Activated T-cell treated with anti-CD3 and anti-CD28 coated beads, Interleukin-2, amount 50 U/mL, for 72 hours (primary cell): ENCODE measurements around the gene KCNA4. TPM values are rescaled to one million over a fixed set of nuclear protein-coding genes. Genes with fewer than 3 reads are reported as not detected.
"Not testable (repeated sequence)": the region's sequence is repeated elsewhere in the genome, so short reads cannot be mapped to it uniquely, and the experiment has no call there.

Experiments
- ATAC-seq, 2 donors: fragments of 150-1000 bp; cut with Tn5 transposase; replicated peaks in 1 of 2; 2 replicates each; pipeline ENCODE4 v1.10.0; 2021; ENCODE audit warnings: moderate library complexity in 2 of 2, mild to moderate bottlenecking in 1 of 2
- DNase-seq, 2 donors: peaks; one replicate each; pipeline ENCODE4 v3.0.0; 2021 to 2022; ENCODE audit warnings: mixed read lengths in 1 of 2
- H3K27ac Mint-ChIP-seq: one replicate; pipeline ENCODE4 v1.8.0; 2022; ENCODE audit warnings: mild to moderate bottlenecking, moderate library complexity, mixed read lengths
- H3K27me3 Mint-ChIP-seq: one replicate; pipeline ENCODE4 v1.8.0; 2022; ENCODE audit warnings: low read depth, mixed read lengths
- H3K36me3 Mint-ChIP-seq, 2 donors: one replicate each; pipeline ENCODE4 v1.8.0; 2022; ENCODE audit warnings: mixed read lengths in 2 of 2, mild to moderate bottlenecking in 1 of 2; ENCODE audit not compliant: insufficient read depth in 2 of 2
- H3K4me1 Mint-ChIP-seq: one replicate; pipeline ENCODE4 v1.8.0; 2022; ENCODE audit warnings: low read depth, mixed read lengths
- H3K4me3 Mint-ChIP-seq, 2 donors: one replicate each; pipeline ENCODE4 v1.8.0; 2022; ENCODE audit warnings: mild to moderate bottlenecking in 2 of 2, mixed read lengths in 2 of 2, moderate library complexity in 2 of 2
- H3K9me3 Mint-ChIP-seq, 2 donors: one replicate each; pipeline ENCODE4 v1.8.0; 2022; ENCODE audit warnings: mixed read lengths in 2 of 2
- total RNA-seq, 2 donors: library from RNA; stranded (reverse); gene quantifications; one replicate each; pipeline ENCODE4 v1.2.3, GENCODE V29; 2022

Gene KCNA4
- not detected for total RNA-seq

GRCh38 chr11:30016588-30017363 lies at the start of gene KCNA4:
KCNA4 (minus strand) TSS chr11:30017030; CDS start chr11:30012678, 4,352 bp downstream.
- ATAC-seq (no peak), DNase-seq (peak in 1 of 2 donors; percentile 1)

GRCh38 chr11:30062103-30062502 lies 45.3 kb upstream of the KCNA4 start:
- H3K27ac Mint-ChIP-seq: no peak overlapping the region
- H3K36me3 Mint-ChIP-seq: peaks cover 2 to 5% of the 10 kb centered on the region in 2 donors
- H3K4me3 Mint-ChIP-seq: no peak overlapping the region
- H3K4me1 Mint-ChIP-seq: no peaks in the 10 kb centered on the region
- H3K9me3 Mint-ChIP-seq: peaks cover 13 to 19% of the 10 kb centered on the region in 2 donors
- ATAC-seq: no peak
- DNase-seq: no peak
- no peaks in the 10 kb centered on the region for H3K27me3 Mint-ChIP-seq

More at GRCh38 chr11:30016588-30017363, at the start of gene KCNA4:
- Mint-ChIP-seq H3K9me3 (peaks cover 0 to 4% of the 10 kb centered on the region in 2 donors), H3K27me3 (peaks cover 35% of the 10 kb centered on the region), H3K4me1 (no peaks in the 10 kb centered on the region), H3K27ac (no peak within 1 kb of the TSS), H3K36me3 (peaks cover 0 to 2% of the 10 kb centered on the region in 2 donors), H3K4me3 (no peak within 1 kb of the TSS)

DNA sequence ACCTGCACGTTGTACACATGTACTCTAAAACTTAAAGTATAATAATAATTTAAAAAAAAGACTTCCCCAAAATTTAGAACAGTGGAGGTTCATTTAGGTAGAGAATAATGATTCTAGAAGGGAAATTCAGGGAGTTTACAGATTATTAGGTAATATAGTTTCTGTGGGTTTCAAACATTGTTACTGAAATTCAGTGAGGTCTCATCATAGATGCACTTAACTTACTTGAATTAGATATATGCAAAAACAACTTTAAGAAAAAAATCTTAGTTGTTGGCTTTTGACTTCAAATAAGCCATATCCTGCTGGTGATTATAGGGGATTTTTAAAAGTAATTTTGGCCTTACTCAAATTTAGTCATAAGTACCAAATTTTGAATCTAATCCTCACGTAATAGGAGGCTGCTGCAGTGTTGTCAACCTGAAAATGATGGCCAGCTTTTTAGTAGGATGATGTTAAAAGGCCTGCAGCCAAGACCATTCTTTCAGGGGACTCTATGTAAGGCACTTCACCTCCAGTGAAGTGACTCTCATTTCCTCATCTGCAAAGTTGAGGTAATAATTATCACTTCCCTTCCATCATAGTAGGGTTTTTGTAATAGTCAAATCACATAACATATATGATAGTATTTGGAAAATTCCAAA lies 42.5 kb upstream of the KCNA4 start:
- Mint-ChIP-seq H3K4me3 (no peak overlapping the region), H3K9me3 (peaks cover 5 to 9% of the 10 kb centered on the region in 2 donors), H3K4me1 (no peaks in the 10 kb centered on the region), H3K27ac (no peak overlapping the region), H3K36me3 (peaks cover 0 to 1% of the 10 kb centered on the region in 2 donors), H3K27me3 (no peaks in the 10 kb centered on the region)
- DNase-seq (no peak), ATAC-seq (no peak)

- DNase-seq (no peak), ATAC-seq (no peak)
- Mint-ChIP-seq H3K9me3 (peaks cover 2 to 4% of the 10 kb centered on the region in 2 donors), H3K36me3 (peaks cover 0 to 2% of the 10 kb centered on the region in 2 donors), H3K27ac (no peak overlapping the region), H3K4me3 (no peak overlapping the region), H3K27me3 (no peaks in the 10 kb centered on the region), H3K4me1 (no peaks in the 10 kb centered on the region)
These were observed 32.4 kb upstream of the KCNA4 start for GRCh38 chr11:30049214-30049613.

GRCh38 chr11:30046578-30046945 lies 29.7 kb upstream of the KCNA4 start:
- no peak for ATAC-seq
- no peak for DNase-seq
- H3K4me3 Mint-ChIP-seq: no peak overlapping the region
- H3K27me3 Mint-ChIP-seq: no peaks in the 10 kb centered on the region
- no peaks in the 10 kb centered on the region for H3K36me3 Mint-ChIP-seq
- H3K27ac Mint-ChIP-seq: no peak overlapping the region
- peaks cover 2 to 5% of the 10 kb centered on the region in 2 donors for H3K9me3 Mint-ChIP-seq
- no peaks in the 10 kb centered on the region for H3K4me1 Mint-ChIP-seq

DNA sequence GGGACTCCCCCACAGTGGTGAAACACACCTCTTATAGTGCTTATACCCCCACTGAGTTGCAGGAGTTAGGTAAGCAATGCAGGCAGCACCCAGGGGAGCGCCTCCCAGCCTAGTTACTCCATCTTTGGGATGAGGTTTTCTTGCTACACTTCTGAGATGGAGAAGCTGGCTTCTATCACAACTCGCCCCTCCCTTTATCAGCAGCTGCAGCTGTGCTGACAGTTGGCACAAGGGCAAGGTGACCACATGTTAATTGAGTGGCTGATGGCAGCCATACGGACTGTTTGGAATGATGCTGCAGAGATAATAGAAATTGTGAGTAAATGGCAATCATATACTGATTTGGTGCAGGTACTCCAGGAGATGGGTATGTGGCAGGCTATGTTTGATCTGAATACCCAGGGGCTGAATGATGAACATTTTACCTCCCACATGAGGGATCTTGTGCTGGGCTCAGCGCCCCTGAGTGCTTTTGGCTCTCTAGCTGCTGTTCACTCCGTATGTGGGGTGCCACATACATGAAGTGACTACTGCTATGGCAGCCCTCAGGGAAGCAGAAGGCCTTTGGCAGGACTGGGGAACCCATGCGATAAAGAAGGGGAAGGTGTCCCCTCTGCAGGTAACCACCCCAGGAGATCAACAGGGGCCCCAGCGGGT lies 29.2 kb upstream of the KCNA4 start:
- Mint-ChIP-seq H3K9me3 (peaks cover 2 to 5% of the 10 kb centered on the region in 2 donors), H3K4me1 (no peaks in the 10 kb centered on the region), H3K27ac (no peak overlapping the region), H3K4me3 (no peak overlapping the region), H3K27me3 (no peaks in the 10 kb centered on the region), H3K36me3 (no peaks in the 10 kb centered on the region)
- DNase-seq (no peak), ATAC-seq (no peak)

DNA sequence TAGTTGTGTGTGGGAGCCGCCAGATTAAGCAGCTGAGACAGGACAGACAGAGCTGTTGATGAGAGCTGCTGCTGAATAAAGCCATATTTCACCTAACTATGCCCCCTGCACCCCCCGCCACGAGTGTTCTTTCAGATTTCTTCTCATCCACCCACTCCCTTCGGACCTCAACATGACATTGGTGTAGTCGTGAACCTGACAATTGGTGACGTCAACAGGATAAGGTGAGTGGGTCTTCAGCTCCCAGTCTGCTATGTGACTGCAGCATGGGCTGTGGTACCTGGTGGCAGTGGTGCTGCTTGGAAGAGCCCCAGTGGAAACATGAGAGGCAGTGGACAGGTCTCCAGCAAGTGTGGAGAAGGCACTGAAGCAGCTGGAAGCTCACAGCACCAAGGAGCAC lies 28.3 kb upstream of the KCNA4 start:
- Mint-ChIP-seq H3K27me3 (no peaks in the 10 kb centered on the region), H3K4me3 (no peak overlapping the region)

DNA sequence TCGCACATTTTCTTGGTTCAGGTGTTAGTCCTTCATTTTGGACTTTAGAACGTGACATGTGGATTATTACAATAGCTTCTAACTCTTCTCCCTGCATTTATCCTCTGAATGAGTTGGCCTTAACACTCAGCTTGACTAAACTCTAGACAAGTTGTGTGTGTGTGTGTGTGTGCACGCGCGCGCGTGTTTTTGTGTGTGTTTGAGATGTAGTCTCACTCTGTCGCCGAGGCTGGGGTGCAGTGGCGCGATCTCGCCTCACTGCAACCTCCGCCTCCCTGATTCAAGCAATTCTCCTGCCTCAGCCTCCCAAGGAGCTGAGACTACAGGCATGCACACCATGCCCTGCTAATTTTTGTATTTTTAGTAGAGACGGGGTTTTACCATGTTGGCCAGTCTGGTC lies 24.3 kb upstream of the KCNA4 start:
- H3K36me3 Mint-ChIP-seq: no peaks in the 10 kb centered on the region
- H3K27me3 Mint-ChIP-seq: no peaks in the 10 kb centered on the region
- peaks cover 3 to 11% of the 10 kb centered on the region in 2 donors for H3K9me3 Mint-ChIP-seq
- no peaks in the 10 kb centered on the region for H3K4me1 Mint-ChIP-seq
- H3K4me3 Mint-ChIP-seq: no peak overlapping the region
- ATAC-seq: no peak
- DNase-seq: no peak
- H3K27ac Mint-ChIP-seq: no peak overlapping the region

More for the DNA sequence above, 28.3 kb upstream of the KCNA4 start:
- no peak for ATAC-seq
- Mint-ChIP-seq H3K27ac (no peak overlapping the region), H3K9me3 (peaks cover 2 to 7% of the 10 kb centered on the region in 2 donors), H3K4me1 (no peaks in the 10 kb centered on the region), H3K36me3 (no peaks in the 10 kb centered on the region)
- no peak for DNase-seq

GRCh38 chr11:30034746-30035145 lies 17.9 kb upstream of the KCNA4 start:
- not testable (repeated sequence) for ATAC-seq, H3K27ac Mint-ChIP-seq, H3K4me3 Mint-ChIP-seq, DNase-seq, H3K27me3 Mint-ChIP-seq, H3K36me3 Mint-ChIP-seq, H3K4me1 Mint-ChIP-seq
- peaks cover 9 to 13% of the 10 kb centered on the region in 2 donors for H3K9me3 Mint-ChIP-seq

- not testable (repeated sequence) for H3K36me3 Mint-ChIP-seq, H3K4me3 Mint-ChIP-seq, ATAC-seq, H3K27me3 Mint-ChIP-seq, H3K4me1 Mint-ChIP-seq, H3K27ac Mint-ChIP-seq, DNase-seq
- H3K9me3 Mint-ChIP-seq: peaks cover 6 to 11% of the 10 kb centered on the region in 2 donors
These were observed 17.3 kb upstream of the KCNA4 start for GRCh38 chr11:30034166-30034565.

DNA sequence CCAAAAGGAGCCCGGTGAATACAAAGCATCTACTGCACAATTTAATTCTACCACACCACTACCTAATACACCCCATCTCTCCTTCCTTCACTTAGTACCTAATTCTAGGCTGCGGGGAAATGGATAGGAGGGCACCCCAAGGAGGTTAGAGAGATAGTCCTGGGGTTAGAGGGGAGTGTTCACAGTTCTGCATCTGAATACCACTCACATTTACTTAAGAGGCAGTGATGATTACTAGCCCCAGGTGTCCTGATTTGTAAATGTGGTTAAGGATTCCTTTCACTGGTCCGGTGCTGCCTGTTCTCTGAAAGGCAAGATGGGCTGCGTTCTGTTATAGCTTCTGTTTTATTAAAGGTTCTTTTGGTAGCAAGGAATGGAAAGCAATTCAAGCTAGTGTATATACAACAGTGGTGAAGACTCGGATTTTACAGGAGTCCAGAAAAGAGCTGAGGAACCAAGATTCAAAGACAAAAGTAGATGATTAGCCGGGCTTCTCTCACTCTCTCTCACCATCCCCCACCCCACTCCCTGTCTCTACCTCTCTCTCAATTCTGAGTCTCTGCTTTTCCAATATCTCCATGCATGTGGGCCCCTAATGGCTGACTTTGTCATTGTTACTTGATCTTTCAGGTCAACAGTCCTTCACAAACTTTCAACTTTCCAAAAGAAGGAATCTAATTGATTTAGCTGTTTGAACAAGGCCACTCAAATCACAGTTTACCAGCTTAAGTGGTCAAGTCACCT lies 8.7 kb upstream of the KCNA4 start:
- DNase-seq (no peak), ATAC-seq (no peak)
- Mint-ChIP-seq H3K4me1 (no peaks in the 10 kb centered on the region), H3K27me3 (peaks cover 7% of the 10 kb centered on the region), H3K4me3 (no peak overlapping the region), H3K9me3 (peaks cover 1% of the 10 kb centered on the region in 2 donors), H3K27ac (no peak overlapping the region), H3K36me3 (no peaks in the 10 kb centered on the region)

GRCh38 chr11:30023074-30023473 lies 6.2 kb upstream of the KCNA4 start:
- peaks cover 0 to 1% of the 10 kb centered on the region in 2 donors for H3K9me3 Mint-ChIP-seq
- H3K36me3 Mint-ChIP-seq: no peaks in the 10 kb centered on the region
- ATAC-seq: no peak
- no peak overlapping the region for H3K27ac Mint-ChIP-seq
- DNase-seq: no peak
- peaks cover 27% of the 10 kb centered on the region for H3K27me3 Mint-ChIP-seq
- no peaks in the 10 kb centered on the region for H3K4me1 Mint-ChIP-seq
- no peak overlapping the region for H3K4me3 Mint-ChIP-seq

GRCh38 chr11:30019481-30019880 lies 2.7 kb upstream of the KCNA4 start:
- Mint-ChIP-seq H3K4me3 (no peak overlapping the region), H3K36me3 (peaks cover 0 to 2% of the 10 kb centered on the region in 2 donors)
- no peak for ATAC-seq

More at GRCh38 chr11:30019481-30019880, 2.7 kb upstream of the KCNA4 start:
- no peak for DNase-seq
- peaks cover 0 to 1% of the 10 kb centered on the region in 2 donors for H3K9me3 Mint-ChIP-seq
- H3K4me1 Mint-ChIP-seq: no peaks in the 10 kb centered on the region
- no peak overlapping the region for H3K27ac Mint-ChIP-seq
- peaks cover 35% of the 10 kb centered on the region for H3K27me3 Mint-ChIP-seq
